OCI-LY3 (cell line): ENCODE measurements around the gene NCOA3.

Experiments
- H2AFZ ChIP-seq: fragments of 200-600, 300-600 bp; shearing (Covaris generic); 2 replicates; pipeline ENCODE4 v1.6.0; 2014; ENCODE audit warnings: antibody characterized with exemption, low read depth, low read length
- H3K27ac ChIP-seq: fragments of 200-600, 300-600 bp; sonication (generic); 2 replicates; pipeline ENCODE4 v1.5.1; 2014; ENCODE audit warnings: mild to moderate bottlenecking, low read length, moderate library complexity, mixed read lengths
- H3K27me3 ChIP-seq: fragments of 200-600, 300-600 bp; sonication (generic); 2 replicates; pipeline ENCODE4 v1.6.1; 2014; ENCODE audit warnings: low read depth, low read length, mixed read lengths
- H3K36me3 ChIP-seq: fragments of 200-600, 300-600 bp; sonication (generic); replicated peaks from 2 replicates; pipeline ENCODE3; 2014; ENCODE audit warnings: low read depth, low read length, mixed read lengths
- H3K4me1 ChIP-seq: fragments of 300-600, 200-600 bp; sonication (generic); 2 replicates; pipeline ENCODE4 v1.6.1; 2014; ENCODE audit warnings: low read length, mixed read lengths
- H3K4me2 ChIP-seq: fragments of 200-600, 300-600 bp; sonication (generic); 2 replicates; pipeline ENCODE4 v1.6.1; 2014; ENCODE audit warnings: low read length, mixed read lengths
- H3K4me3 ChIP-seq: fragments of 300-600, 200-600 bp; sonication (generic); 2 replicates; pipeline ENCODE4 v1.5.1; 2014; ENCODE audit warnings: antibody characterized with exemption, mild to moderate bottlenecking, low read length, moderate library complexity
- H3K79me2 ChIP-seq: fragments of 300-600, 200-600 bp; shearing (Covaris generic); 2 replicates; pipeline ENCODE4 v1.6.1; 2014; ENCODE audit warnings: mild to moderate bottlenecking, low read length, mixed read lengths
- H3K9ac ChIP-seq: fragments of 300-600, 200-600 bp; shearing (Covaris generic); 2 replicates; pipeline ENCODE4 v1.6.0; 2014; ENCODE audit warnings: mild to moderate bottlenecking, low read length, moderate library complexity
- H3K9me3 ChIP-seq: fragments of 200-600, 300-600 bp; shearing (Covaris generic); 2 replicates; pipeline ENCODE4 v1.6.1; 2014; ENCODE audit warnings: low read length, mixed read lengths; ENCODE audit not compliant: insufficient read depth
- H4K20me1 ChIP-seq: fragments of 200-600, 300-600 bp; sonication (generic); 2 replicates; pipeline ENCODE4 v1.6.1; 2016; ENCODE audit warnings: low read length, mixed read lengths; ENCODE audit not compliant: insufficient read depth
- CTCF ChIP-seq: fragments of 200-600, 300-600 bp; sonication (generic); IDR thresholded peaks from 2 replicates; pipeline ENCODE4 v1.5.1; 2014; ENCODE audit warnings: antibody characterized with exemption, low read length, low read depth
- EZH2phosphoT487 ChIP-seq: fragments of 200-600 bp; shearing (Covaris generic); IDR thresholded peaks from 2 replicates; pipeline ENCODE4 v1.6.1; 2018; ENCODE audit warnings: antibody characterized with exemption, mixed run types, low read depth

Gene NCOA3

GRCh38 chr20:47544852-47545251 lies 43.2 kb downstream of the NCOA3 start:
- Histone ChIP-seq H2AFZ (no peak overlapping the region), H3K9me3 (no peaks in the 10 kb centered on the region), H3K79me2 (peaks cover 98% of the 10 kb centered on the region), H3K36me3 (peaks cover 8% of the 10 kb centered on the region), H3K4me1 (peaks cover 12% of the 10 kb centered on the region), H3K9ac (no peak overlapping the region), H3K4me3 (no peak overlapping the region), H3K27ac (no peak overlapping the region), H3K4me2 (no peak overlapping the region), H4K20me1 (peaks cover 93% of the 10 kb centered on the region), H3K27me3 (no peaks in the 10 kb centered on the region)
- TF ChIP-seq CTCF (no peak), EZH2phosphoT487 (no peak)

GRCh38 chr20:47545499-47545898 lies 43.8 kb downstream of the NCOA3 start:
- Histone ChIP-seq H2AFZ (no peak overlapping the region), H3K9me3 (no peaks in the 10 kb centered on the region), H3K36me3 (peaks cover 10% of the 10 kb centered on the region), H3K9ac (no peak overlapping the region), H3K79me2 (peaks cover 98% of the 10 kb centered on the region), H3K4me3 (no peak overlapping the region), H3K4me2 (no peak overlapping the region), H3K27me3 (no peaks in the 10 kb centered on the region), H3K4me1 (peaks cover 6% of the 10 kb centered on the region), H3K27ac (no peak overlapping the region), H4K20me1 (peaks cover 92% of the 10 kb centered on the region)
- TF ChIP-seq EZH2phosphoT487 = no peak
- no peak for TF ChIP-seq CTCF

GRCh38 chr20:47546184-47547033 lies 44.7 kb downstream of the NCOA3 start:
- Histone ChIP-seq H3K27ac (no peak overlapping the region), H3K4me3 (no peak overlapping the region), H3K9ac (no peak overlapping the region), H3K79me2 (peaks cover 99% of the 10 kb centered on the region), H3K9me3 (no peaks in the 10 kb centered on the region), H3K4me2 (no peak overlapping the region), H3K36me3 (peaks cover 16% of the 10 kb centered on the region), H3K27me3 (no peaks in the 10 kb centered on the region), H4K20me1 (peaks cover 93% of the 10 kb centered on the region), H3K4me1 (no peaks in the 10 kb centered on the region), H2AFZ (no peak overlapping the region)
- TF ChIP-seq CTCF (no peak), EZH2phosphoT487 (no peak)

- no peaks in the 10 kb centered on the region for H3K4me1 ChIP-seq
- no peak overlapping the region for H3K4me3 ChIP-seq
- peaks cover 93% of the 10 kb centered on the region for H4K20me1 ChIP-seq
- H3K79me2 ChIP-seq = peaks cover 99% of the 10 kb centered on the region
- H3K36me3 ChIP-seq = peaks cover 13% of the 10 kb centered on the region
- H3K27ac ChIP-seq = no peak overlapping the region
- no peak overlapping the region for H3K4me2 ChIP-seq
- H3K27me3 ChIP-seq = no peaks in the 10 kb centered on the region
- TF ChIP-seq CTCF = no peak
- no peak for TF ChIP-seq EZH2phosphoT487
- H2AFZ ChIP-seq = no peak overlapping the region
- H3K9ac ChIP-seq = no peak overlapping the region
- no peaks in the 10 kb centered on the region for H3K9me3 ChIP-seq
Measured at GRCh38 chr20:47547034-47547387, 45.3 kb downstream of the NCOA3 start.
